Calu3 (cell line): ENCODE results near the gene COQ10A. TPM values are rescaled to one million over a fixed set of nuclear protein-coding genes. Genes with fewer than 3 reads are reported as not detected.

Source experiments
- BruUV-seq: library from RNA; stranded (reverse); fragments of 400-500 nt; replicated peaks from 2 replicates; lab custom pipeline; 2021; lab: Mats Ljungman, UMichigan
- CTCF ChIA-PET: fragments of 300-600 bp; sonication (Branson Sonifier 250); formaldehyde crosslinking; loops from one replicate; lab custom pipeline; 2022; ENCODE audit warnings: antibody characterized with exemption; lab: Charles Lee
- DNase-seq: peaks from one replicate; pipeline ENCODE4 v3.0.0; 2022
- H3K27ac Mint-ChIP-seq: one replicate; pipeline ENCODE4 v1.8.0; 2022; ENCODE audit warnings: mixed read lengths; ENCODE audit not compliant: unreplicated experiment
- H3K27me3 Mint-ChIP-seq: one replicate; pipeline ENCODE4 v1.8.0; 2022; ENCODE audit warnings: mixed read lengths; ENCODE audit not compliant: unreplicated experiment
- H3K36me3 Mint-ChIP-seq: one replicate; pipeline ENCODE4 v1.8.0; 2022; ENCODE audit warnings: mild to moderate bottlenecking, moderate library complexity, mixed read lengths; ENCODE audit not compliant: insufficient read depth, unreplicated experiment
- H3K4me1 Mint-ChIP-seq: one replicate; pipeline ENCODE4 v1.8.0; 2022; ENCODE audit warnings: mild to moderate bottlenecking, low read depth, mixed read lengths; ENCODE audit not compliant: unreplicated experiment
- H3K4me3 Mint-ChIP-seq: one replicate; pipeline ENCODE4 v1.8.0; 2022; ENCODE audit warnings: mild to moderate bottlenecking, low read depth, moderate library complexity, mixed read lengths; ENCODE audit not compliant: unreplicated experiment
- H3K9me3 Mint-ChIP-seq: one replicate; pipeline ENCODE4 v1.8.0; 2022; ENCODE audit warnings: low read depth, mixed read lengths; ENCODE audit not compliant: unreplicated experiment
- CTCF ChIP-seq: fragments of 200-600 bp; IDR thresholded peaks from one replicate; pipeline ENCODE4 v1.8.0; 2022; ENCODE audit warnings: antibody characterized with exemption; ENCODE audit not compliant: unreplicated experiment
- intact Hi-C: fragments of 100-400 bp; cut with micrococcal nuclease; formaldehyde crosslinking; loops from one replicate; pipeline ENCODE4 v1.10.0; 2022; ENCODE audit not compliant: unreplicated experiment
- total RNA-seq: library from RNA; stranded (reverse); gene quantifications from 2 replicates; pipeline ENCODE4 v1.2.3, GENCODE V29; 2022

COQ10A gene
- total RNA-seq, 1 experiment from 2014 or later, result 11.4 TPM

DNA sequence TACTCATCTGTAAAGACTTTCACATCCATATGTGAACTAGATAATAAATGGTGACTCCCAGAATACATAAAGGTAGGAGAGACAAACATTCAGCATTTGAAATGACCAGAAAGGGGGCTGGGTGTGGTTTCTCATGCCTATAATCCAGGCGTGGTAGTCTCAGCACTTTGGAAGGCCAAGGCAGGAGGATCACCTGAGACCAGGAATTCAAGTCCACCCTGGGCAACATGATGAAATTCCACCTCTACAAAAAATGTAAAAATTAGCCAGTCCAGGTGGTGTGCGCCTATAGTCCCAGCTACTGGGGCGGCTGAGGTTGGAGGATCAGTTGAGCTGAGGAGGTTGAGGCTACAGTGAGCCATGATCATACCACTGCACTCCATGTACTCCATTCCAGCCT lies 37.5 kb downstream of the COQ10A start:
- Mint-ChIP-seq H3K9me3 (no peaks in the 10 kb centered on the region), H3K27me3 (no peaks in the 10 kb centered on the region), H3K27ac (no peak overlapping the region), H3K4me1 (peaks cover 19% of the 10 kb centered on the region), H3K36me3 (peaks cover 64% of the 10 kb centered on the region), H3K4me3 (no peak overlapping the region)
- TF ChIP-seq CTCF, result no peak
- intact Hi-C loops, result no loop called here
- no TSS peak for BruUV-seq
- CTCF ChIA-PET, result interaction anchor here (0.8 kb wide), 1 partner anchor 12 kb away, joined by 4 read pairs; the partner anchor contains the start of gene CNPY2
- no peak for DNase-seq

DNA sequence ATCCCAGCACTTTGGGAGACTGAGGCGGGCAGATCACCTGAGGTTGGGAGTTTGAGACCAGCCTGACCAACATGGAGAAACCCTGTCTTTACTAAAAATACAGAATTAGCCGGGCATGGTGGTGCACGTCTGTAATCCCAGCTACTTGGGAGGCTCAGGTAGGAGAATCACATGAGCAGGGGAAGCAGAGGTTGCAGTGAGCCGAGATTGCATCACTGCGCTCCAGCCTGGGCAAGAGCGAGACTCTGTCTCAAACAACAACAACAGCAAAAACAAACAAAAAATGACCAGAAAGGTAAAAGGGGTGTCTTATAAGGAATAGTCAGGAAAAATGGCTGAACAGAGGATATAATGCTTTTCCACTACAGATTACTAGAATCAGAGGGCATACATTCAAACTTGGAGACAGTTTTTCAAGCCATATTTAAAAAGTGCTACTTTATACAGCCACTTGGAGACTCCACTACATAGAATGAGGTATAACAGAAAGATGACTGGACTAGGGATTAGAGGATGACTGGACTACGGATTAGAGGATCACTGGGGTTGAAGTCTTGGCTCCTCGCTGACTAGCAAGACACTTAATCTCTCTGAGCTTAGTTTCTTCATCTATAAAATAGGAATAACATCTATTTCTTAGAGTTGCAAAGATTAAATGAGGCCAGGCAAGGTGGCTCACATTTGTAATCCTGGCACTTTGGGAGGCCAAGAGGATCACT lies 38.3 kb downstream of the COQ10A start:
- no peak for DNase-seq
- intact Hi-C loops, result no loop called here
- H3K9me3 Mint-ChIP-seq, result no peaks in the 10 kb centered on the region
- peaks cover 19% of the 10 kb centered on the region for H3K4me1 Mint-ChIP-seq
- no peak overlapping the region for H3K27ac Mint-ChIP-seq
- TF ChIP-seq CTCF, result no peak
- H3K27me3 Mint-ChIP-seq, result no peaks in the 10 kb centered on the region
- no TSS peak for BruUV-seq
- H3K36me3 Mint-ChIP-seq, result peaks cover 64% of the 10 kb centered on the region
- CTCF ChIA-PET, result interaction anchor here (0.8 kb wide), 1 partner anchor 11 kb away, joined by 4 read pairs; the partner anchor contains the start of gene CNPY2
- no peak overlapping the region for H3K4me3 Mint-ChIP-seq

DNA sequence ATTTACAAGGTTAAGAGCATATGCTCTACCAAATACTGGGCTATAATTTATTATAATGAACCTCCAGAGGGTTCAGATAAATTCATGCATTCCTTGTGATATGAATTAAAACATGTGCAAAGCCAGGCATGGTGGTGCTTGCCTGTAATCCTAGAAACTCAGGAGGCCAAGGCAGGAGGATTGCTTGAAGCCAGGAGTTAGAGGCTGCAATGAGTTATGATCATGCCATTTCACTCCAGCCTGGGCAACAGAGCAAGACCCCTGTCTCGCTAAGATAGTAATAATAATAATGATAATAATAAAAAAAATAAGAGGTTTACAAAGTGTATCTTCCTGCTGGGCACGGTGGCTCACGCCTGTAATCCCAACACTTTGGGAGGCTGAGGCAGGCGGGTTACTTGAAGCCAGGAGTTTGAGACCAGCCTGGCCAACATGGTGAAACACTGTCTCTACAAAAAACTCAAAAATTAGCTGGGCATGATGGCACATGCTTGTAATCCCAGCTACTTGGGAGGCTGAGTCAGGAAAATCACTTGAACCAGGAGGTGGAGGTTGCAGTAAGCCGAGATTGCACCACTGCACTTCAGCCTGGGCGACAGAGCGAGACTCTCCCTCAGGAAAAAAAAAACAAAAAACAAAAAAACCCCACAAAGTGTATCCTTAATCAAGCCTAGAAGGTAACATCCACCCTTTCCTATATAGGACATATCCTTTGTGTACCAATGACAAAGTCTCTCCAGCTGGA lies 40.7 kb downstream of the COQ10A start:
- intact Hi-C loops, result no loop called here
- peaks cover 1% of the 10 kb centered on the region for H3K4me1 Mint-ChIP-seq
- no peak overlapping the region for H3K4me3 Mint-ChIP-seq
- no peak overlapping the region for H3K27ac Mint-ChIP-seq
- TF ChIP-seq CTCF, result no peak
- CTCF ChIA-PET, result no interaction called here
- H3K9me3 Mint-ChIP-seq, result no peaks in the 10 kb centered on the region
- no peak for DNase-seq
- no TSS peak for BruUV-seq
- H3K36me3 Mint-ChIP-seq, result peaks cover 71% of the 10 kb centered on the region
- no peaks in the 10 kb centered on the region for H3K27me3 Mint-ChIP-seq

GRCh38 chr12:56308714-56309113 lies 42.0 kb downstream of the COQ10A start:
- CTCF ChIA-PET, result interaction anchor here (0.6 kb wide), 1 partner anchor 13 kb away, joined by 4 read pairs; no protein-coding TSS in a partner anchor

More at GRCh38 chr12:56308714-56309113, 42.0 kb downstream of the COQ10A start:
- Mint-ChIP-seq H3K9me3 (no peaks in the 10 kb centered on the region), H3K4me3 (no peak overlapping the region), H3K4me1 (no peaks in the 10 kb centered on the region), H3K36me3 (peaks cover 79% of the 10 kb centered on the region), H3K27ac (no peak overlapping the region), H3K27me3 (no peaks in the 10 kb centered on the region)
- no peak for DNase-seq
- no TSS peak for BruUV-seq
- TF ChIP-seq CTCF, result no peak
- intact Hi-C loops, result no loop called here
